GM18868 (cell line): Measurements from ENCODE around the gene EDN2.

Source experiments
- ATAC-seq: cut with Tn5 transposase; IDR thresholded peaks from one replicate; pipeline ENCODE4 v1.9.1; 2021; ENCODE audit warnings: mild to moderate bottlenecking, moderate library complexity; ENCODE audit not compliant: unreplicated experiment

The EDN2 gene

GRCh38 chr1:41484402-41485241 lies at the start of gene EDN2:
TSS of gene EDN2 (minus strand) at chr1:41484683. CDS start at chr1:41484601, 82 bp downstream.
- peak; percentile 38 for ATAC-seq

GRCh38 chr1:41533731-41534080 lies 49.2 kb upstream of the EDN2 start:
- ATAC-seq = no peak

- ATAC-seq = no peak
Measured at GRCh38 chr1:41533016-41533730, 48.7 kb upstream of the EDN2 start.

- ATAC-seq = no peak
Measured at GRCh38 chr1:41532206-41532975, 47.9 kb upstream of the EDN2 start.

- ATAC-seq = no peak
Measured at GRCh38 chr1:41530411-41530810, 45.9 kb upstream of the EDN2 start.

- ATAC-seq = no peak
Measured at GRCh38 chr1:41529621-41530395, 45.3 kb upstream of the EDN2 start.

GRCh38 chr1:41528726-41529605 lies 44.5 kb upstream of the EDN2 start:
- ATAC-seq = no peak

- ATAC-seq = no peak
Measured at GRCh38 chr1:41528106-41528505, 43.6 kb upstream of the EDN2 start.

GRCh38 chr1:41526956-41527561 lies 42.6 kb upstream of the EDN2 start:
- ATAC-seq = no peak

GRCh38 chr1:41525891-41526587 lies 41.6 kb upstream of the EDN2 start:
- no peak for ATAC-seq

- no peak for ATAC-seq
Measured at GRCh38 chr1:41524676-41525675, 40.5 kb upstream of the EDN2 start.

- no peak for ATAC-seq
Measured at GRCh38 chr1:41523949-41524675, 39.6 kb upstream of the EDN2 start.

GRCh38 chr1:41523071-41523470 lies 38.6 kb upstream of the EDN2 start:
- ATAC-seq = no peak

- ATAC-seq = no peak
Measured at GRCh38 chr1:41521766-41522165, 37.3 kb upstream of the EDN2 start.

GRCh38 chr1:41520951-41521752 lies 36.7 kb upstream of the EDN2 start:
- ATAC-seq = no peak

- no peak for ATAC-seq
Measured at GRCh38 chr1:41519667-41520066, 35.2 kb upstream of the EDN2 start.
